Hematopoietic multipotent progenitor cell treated with erythropoietin and hydrocortisone succinate and interleukin-3 and kit ligand, for 4 days (in vitro differentiated cells): Measurements from ENCODE around the gene TSFM.
"Not testable (repeated sequence)": the region's sequence is repeated elsewhere in the genome, so short reads cannot be mapped to it uniquely, and the experiment has no call there.

ENCODE experiments used
- DNase-seq: peaks from one replicate; pipeline ENCODE4 v3.0.0-alpha.2; 2015

Gene TSFM

GRCh38 chr12:57816001-57816854 is 33.6 kb downstream of the TSFM start:
- DNase-seq, result no peak

- peak; percentile 67 for DNase-seq
These were observed 34.2 kb downstream of the TSFM start for GRCh38 chr12:57816855-57817151.

DNA sequence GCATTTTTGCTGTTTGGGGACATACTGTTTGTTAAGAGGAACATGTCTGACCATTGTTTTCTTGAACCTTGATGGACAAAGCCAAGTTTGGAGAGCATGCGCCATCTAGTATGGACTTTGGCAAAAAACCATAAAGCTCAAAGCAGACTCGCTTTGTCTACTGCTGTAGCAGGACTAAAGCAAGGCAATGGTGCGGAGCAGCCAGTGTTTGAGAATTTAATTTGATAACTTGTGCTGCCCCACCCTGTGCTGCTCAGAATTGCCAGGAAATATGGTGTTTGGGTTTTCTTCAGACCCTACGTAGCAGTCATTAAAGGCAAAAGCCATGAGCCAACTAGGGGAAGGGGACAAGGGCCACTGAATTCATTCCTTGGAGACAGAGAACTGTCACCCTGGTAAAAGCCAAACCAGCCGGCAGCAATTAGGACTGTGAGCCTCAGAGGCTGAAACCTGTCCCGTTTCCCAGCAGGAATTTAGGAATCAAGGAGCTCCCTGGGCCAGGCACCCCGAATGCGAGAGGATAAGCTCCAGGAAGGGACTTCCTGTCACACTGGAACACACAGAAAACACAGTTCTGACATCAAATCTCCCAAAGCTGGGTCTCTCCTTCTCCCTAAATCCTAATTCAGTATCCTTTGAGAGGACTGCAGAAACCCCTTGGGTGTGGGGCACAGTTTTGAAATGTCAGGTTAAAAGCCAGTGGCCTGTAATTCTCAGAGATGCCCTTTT is 34.8 kb downstream of the TSFM start:
- no peak for DNase-seq

DNA sequence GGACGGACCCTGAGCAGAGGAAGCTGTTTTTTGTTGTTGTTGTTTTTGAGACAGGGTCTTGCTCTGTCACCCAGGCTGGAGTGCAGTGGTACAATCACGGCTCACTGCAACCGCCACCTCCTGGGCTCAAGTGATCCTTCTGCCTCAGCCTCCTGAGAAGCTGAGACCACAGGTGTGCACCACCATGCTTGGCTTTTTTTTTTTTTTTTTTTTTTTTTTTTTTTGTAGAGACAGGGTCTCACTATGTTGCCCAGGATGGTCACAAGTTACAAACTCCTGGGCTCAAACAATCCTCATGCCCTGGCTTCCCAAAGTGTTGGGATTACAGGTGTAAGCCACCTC is 35.4 kb downstream of the TSFM start:
- not testable (repeated sequence) for DNase-seq

DNA sequence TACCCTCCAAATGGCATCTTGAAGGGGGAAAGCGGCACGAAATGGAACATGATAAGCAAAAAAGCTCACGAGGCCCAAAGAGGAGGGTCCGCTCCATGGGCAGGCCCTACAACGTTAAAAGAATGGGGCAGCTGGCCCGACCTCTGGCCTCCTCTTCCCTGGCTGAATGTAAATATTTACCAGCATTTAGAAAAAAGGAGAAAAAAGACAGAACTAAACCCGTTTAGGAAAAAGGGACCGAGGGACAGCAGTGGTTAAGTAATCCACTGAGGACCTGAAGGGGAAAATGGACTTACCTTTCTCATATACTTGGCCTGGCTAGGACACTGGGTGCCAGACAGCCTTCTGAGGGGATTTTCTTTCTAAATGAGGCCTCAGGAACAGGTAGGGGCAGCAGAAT is 37.5 kb downstream of the TSFM start:
- DNase-seq, result not testable (repeated sequence)

DNA sequence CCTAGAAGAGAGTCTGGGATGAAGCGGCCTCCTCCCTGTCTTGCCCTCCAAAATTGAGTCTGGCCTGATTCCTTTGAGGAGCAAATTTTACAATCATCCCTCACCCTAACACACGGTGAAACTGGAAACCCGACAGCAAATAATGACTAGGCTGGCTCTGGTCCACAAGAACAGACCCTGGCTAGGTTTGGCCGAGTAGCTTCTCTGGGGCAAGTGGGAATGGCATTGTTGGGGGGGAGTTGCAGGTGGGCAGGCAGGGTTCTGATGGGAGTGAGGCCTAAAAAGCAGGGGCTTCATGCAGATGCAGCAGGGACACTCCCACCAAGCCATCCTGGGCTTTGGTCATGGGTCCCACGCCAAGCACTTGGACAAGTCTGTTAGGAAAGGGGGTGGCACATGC is 38.4 kb downstream of the TSFM start:
- DNase-seq, result not testable (repeated sequence)

- no peak for DNase-seq
These were observed 39.1 kb downstream of the TSFM start for GRCh38 chr12:57821474-57822214.

DNA sequence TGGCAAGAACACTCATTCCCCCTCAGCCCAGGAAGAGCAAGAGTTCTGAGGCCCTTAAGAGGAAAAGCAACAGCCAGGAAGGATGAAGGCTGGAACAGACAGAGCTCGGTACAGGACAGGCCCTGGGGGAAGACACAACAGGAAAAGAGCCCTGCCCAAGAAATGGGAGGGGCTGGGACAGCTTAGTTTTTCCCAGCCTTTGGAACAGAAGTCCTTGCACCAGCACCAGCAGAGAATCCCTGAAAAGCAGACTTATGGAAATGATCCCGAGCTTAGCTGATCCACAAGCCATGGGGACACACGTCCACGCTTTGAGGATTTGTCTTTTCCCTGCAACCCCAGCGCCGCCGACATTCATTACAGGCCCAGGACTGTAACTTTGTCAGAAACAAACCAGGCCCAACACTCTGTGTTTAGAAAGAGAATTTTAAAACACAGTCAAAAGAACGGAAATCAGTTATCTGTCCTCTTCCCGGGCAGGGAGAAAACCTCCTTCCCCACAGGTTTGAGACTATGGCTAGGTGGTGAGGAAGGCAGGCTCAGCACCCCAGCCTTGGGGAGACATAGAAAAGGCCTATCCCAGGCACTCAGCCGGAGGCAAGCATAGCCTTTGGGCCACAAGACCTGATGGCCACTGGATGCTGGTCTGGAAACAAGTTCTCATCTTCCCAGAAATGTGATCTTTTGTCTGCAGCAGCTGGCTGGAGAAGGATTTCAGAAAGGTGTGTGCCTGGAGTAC is 40.0 kb downstream of the TSFM start:
- DNase-seq, result no peak

DNA sequence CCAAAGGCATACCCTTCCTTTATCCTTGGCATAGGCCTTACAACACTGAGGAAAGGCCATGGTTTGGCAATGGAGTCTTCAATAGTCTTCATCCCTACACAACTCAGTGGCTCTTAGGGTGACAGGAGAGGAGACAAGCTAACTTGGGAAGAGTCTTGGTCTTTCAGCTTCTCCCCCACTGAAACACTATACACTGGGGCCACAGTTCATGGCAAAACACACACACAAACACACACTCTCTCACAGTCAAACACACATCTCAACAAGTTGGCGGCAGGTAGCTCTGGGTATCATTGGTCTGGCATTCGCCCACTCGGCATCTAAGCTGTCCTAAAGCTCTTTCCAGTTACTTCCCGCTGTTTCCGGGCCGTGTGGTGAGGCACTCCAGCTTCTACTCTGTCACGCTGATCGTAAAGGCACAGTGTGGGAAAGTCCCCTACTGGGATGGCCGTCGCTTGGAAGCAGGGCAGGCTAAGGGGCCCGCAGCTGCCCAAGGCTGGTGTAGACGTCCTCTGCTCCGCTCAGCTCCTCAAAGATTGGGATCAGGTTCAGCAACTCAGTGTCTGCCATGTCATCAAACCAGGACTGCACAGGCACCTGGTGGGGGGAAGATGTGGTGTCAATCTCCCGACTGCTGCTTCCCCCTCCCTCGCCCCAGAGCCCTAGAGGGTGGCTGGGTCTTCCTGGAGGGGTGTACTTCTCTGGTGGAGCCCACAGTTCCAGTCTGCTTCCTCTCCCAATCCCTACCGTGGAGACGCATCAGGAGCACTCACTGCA is 40.7 kb downstream of the TSFM start:
- DNase-seq, result no peak

- no peak for DNase-seq
These were observed 41.5 kb downstream of the TSFM start for GRCh38 chr12:57823908-57824640.

GRCh38 chr12:57825451-57825850 is 42.9 kb downstream of the TSFM start:
- DNase-seq, result no peak

DNA sequence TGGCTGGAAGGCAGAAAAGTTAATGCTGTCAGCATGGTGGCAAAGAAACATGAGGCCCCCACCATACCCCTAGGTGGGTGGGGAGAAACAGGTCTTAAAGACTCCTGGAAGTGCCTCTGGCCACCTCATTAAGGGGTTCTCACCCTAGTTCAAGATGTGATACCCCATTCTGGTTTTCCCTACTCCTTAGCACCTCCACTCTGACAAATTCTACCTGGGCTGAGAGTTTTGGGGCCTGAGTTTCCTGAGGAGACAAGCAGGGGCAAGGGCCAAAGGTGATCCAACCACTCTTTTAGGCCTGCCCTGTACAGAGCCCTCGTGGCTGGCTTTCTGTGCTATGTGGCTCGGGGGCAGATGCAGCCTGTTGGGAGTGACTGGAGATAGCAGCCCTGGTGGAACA is 43.8 kb downstream of the TSFM start:
- DNase-seq, result no peak

- DNase-seq, result no peak
These were observed 44.4 kb downstream of the TSFM start for GRCh38 chr12:57826966-57827365.

DNA sequence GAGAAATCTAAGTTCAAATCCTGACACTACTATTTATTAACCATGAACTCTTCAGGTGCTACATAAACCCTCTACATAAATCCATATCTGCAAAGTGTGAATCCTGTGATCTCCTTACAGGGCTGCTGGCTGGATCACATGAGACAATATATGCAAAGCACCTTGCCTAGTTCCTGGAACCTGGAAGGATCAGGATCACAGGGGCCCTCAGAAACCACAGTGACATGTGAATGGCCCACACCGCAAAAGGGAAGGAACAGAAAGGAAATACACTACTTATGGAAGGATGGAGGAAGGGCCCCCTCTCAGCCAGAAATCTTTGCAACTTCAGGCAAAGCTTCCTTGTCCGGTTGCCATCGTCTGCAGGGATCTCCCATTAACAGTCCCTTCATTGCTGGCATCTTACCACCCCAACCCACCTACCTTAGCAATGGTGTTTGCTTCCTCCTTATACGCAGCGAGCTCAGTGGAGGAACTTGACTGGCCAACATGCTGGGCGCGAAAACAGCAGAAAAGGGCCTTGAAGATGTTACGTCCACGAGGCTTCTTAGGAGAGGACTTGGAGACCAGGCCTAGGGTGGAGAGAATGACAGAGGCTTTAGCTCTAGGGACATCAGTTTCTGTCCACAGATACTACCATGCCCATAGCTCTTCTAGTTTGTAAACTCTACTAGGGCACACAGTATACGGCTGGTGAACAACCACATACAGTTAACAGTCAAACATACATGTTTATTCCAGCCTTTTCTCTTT is 46.6 kb downstream of the TSFM start:
- DNase-seq, result no peak

DNA sequence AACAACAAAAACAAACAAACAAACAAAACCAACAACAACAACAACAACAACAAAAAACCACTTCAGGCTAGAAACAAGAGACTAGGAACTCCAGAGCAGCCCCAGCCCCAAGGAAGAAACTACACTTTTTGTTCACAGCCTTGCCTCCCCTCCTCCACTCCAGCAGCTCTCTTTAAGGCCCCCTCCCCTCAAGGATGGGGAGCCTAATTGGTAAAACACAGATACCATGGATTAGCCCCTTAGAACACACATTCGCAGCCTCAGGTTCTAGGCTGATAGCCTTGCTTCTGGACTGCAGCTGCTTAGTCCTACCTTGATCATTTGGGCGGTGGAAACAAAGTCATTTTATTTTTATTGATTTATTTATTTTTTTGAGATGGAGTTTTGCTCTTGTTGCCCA is 47.8 kb downstream of the TSFM start:
- no peak for DNase-seq

GRCh38 chr12:57832966-57833365 is 50.4 kb downstream of the TSFM start:
- DNase-seq, result no peak

- DNase-seq, result no peak
These were observed 51.1 kb downstream of the TSFM start for GRCh38 chr12:57833672-57834071.

DNA sequence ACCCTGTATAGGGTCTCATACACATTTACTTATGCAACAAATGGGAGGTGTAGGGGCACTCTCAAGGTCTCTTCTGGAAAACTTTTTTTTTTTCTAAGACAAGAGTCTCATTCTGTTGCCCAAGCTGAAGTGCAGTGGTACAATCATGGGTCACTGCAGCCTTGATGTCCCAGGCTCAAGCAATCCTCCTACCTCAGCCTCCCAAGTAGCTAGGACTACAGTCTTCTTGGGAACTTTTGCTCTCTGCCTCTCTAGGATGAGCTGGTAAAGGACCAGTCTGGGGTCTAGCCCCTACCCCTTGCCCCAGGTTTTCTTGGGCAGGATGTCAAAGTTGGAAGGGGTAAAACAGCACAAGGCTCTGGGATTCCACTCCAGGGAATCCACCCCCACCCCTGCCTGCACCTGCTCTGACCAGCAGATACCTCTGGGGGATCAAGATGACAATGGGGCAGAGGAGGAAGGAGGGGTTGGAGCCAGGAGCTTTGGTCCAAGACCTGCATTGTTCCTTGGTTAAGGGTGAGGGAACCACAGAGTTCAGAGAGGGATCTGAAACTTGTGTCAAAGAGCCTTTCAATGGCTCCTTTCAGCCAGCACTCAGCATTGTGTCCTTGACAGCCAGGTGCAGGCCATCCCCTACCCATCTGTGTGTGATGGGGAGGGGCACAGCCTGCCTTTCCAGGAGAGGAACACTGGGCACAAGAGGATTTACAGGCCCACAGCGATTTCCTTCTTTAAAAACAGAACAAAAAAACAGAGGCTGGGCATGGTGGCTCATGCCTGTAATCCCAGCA is 51.7 kb downstream of the TSFM start:
- no peak for DNase-seq

- DNase-seq, result peak; percentile 70
These were observed 53.0 kb downstream of the TSFM start for GRCh38 chr12:57835366-57836288.
